GM19463 (cell line): ENCODE measurements around the gene INO80B.
"Not testable (repeated sequence)": the region's sequence is repeated elsewhere in the genome, so short reads cannot be mapped to it uniquely, and the experiment has no call there.

Experiments used
- ATAC-seq: cut with Tn5 transposase; IDR thresholded peaks from one replicate; pipeline ENCODE4 v1.9.1; 2021; ENCODE audit warnings: mild to moderate bottlenecking, moderate library complexity; ENCODE audit not compliant: unreplicated experiment

INO80B gene

GRCh38 chr2:74454654-74455511 lies at the start of gene INO80B:
INO80B (plus strand) TSS chr2:74455087; CDS start chr2:74455117, 30 bp downstream.
- peak; percentile 32 for ATAC-seq

DNA sequence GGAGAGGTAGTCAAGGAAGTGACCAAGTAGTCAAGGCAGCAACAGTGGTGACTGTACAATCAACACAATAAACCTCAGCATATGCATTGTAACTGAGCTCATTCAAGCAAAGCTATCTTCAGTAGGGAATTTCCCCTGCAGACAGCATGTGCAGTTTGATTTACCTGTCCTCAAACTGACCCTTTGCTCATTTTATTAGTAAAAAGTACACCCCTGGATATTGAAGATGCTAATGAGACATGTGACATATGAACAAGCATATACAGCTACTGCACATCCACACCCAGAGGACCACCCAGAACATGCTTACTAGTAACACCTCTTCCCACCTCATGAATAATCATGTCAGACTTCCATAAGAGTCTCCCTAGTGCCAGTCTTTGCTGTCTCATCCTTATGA lies 48.9 kb upstream of the INO80B start:
- ATAC-seq, result no peak

DNA sequence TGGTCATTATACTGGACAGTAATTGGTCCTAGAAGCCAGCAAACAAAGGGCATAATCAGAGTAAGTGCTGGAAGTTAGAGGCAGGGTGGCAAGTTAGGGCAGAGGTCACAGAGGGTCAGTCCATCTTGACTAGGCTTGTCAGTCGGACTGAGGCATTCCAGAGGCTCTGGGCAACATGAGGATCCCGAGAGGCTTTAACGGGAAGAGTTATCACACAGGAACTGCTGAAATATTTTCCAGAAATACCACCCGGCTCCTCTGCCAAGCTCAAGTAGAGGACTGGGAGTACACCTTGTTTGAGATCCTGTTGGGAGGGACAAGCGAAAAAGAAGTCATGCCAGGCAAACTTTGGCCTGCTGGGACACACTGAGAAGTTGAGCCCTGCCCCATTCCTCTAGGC lies 47.2 kb upstream of the INO80B start:
- ATAC-seq, result no peak

DNA sequence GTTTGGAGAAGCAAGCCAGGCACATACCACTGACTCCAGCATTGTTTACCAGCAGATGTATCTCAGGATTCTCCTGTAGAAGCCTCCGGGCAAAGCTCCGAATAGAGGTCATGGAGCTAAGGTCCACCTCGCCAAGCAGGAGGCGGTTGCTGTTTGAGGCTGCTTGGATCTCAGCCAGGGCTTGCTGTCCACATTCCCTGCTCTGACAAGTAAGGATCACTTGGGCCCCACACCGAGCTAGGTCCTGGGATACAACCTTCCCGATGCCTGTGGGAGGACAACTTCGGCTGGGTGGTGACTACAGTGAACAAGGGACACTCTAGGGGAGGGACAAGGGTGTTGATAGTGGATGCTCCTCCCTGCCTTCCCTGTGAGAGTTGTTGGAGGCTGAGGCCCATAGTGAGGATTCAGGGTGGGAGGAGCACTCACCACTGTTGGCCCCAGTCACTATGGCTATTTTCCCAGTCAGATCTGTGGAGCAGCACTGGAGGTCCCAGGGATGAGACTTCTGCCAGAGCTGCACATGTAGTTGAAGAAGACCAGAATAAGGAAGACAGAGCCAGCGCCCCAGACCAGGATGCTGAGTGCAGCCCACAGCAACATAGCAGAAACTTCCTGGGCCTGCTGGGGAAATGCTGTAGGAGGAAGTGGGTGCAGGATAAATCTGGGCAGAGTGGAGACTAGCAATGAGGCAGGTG lies 41.7 kb upstream of the INO80B start:
- ATAC-seq, result no peak

- no peak for ATAC-seq
Measured at GRCh38 chr2:74414441-74414840, 40.4 kb upstream of the INO80B start.

GRCh38 chr2:74414881-74415761 lies 39.8 kb upstream of the INO80B start:
- no peak for ATAC-seq

GRCh38 chr2:74415762-74416395 lies 39.0 kb upstream of the INO80B start:
- no peak for ATAC-seq

DNA sequence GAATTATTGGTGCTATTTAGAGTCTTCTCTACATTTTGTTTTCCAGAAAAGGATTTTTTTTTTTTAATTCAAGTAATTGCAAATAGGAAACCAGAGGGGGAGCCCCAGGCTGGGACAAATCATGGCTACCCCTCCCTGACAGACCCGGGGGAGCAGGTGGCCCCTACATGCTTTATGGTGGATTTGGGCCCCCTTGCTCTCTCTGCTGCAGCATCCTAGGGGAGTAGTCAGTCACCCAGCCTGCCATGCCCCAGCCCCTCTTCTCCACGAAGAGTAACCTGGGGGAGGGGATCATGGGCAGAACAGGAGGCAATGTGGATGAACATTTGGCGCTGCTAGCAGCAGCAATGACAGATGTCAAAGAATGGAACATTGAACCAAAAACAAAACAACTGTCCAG lies 38.1 kb upstream of the INO80B start:
- ATAC-seq, result no peak

DNA sequence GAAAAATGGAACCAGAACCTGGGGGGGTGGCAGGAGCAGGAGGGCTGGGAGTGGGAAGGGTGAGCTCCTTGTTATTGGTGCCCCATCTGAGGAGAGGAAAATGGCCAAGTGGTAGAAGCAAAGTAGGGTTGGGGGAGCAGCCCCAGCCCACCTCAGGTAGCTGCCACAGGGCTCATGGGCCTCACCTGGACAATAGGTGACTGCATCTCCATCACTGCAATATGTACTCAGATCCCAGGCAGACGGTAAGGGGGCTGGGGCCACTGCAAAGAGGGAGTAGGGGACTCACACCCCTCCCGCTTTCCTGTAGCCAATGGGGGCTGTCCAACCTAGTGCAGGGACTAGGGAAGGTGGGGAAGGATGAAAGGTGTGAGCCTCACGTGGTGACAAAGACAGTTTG lies 37.7 kb upstream of the INO80B start:
- ATAC-seq, result no peak

- ATAC-seq, result no peak
Measured at GRCh38 chr2:74417763-74418162, 37.1 kb upstream of the INO80B start.

GRCh38 chr2:74418312-74418711 lies 36.6 kb upstream of the INO80B start:
- ATAC-seq, result no peak

DNA sequence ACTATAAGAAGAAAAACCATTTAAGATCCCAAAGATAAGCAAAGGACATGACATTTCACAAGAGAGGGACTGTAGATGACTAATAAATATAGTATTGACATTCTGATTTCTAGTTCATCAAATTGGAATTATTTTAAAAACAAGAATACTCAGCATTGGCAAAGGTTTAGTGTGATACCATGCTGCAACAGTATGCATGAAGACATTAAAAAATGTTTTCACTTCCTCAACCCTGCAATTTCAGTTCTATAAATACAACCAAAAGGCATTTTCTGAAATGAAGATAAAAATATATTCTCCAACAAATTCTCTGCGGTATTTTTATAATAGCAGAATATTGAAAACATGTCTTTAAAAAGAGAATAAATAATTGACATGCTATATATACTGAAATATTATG lies 35.5 kb upstream of the INO80B start:
- ATAC-seq, result no peak

DNA sequence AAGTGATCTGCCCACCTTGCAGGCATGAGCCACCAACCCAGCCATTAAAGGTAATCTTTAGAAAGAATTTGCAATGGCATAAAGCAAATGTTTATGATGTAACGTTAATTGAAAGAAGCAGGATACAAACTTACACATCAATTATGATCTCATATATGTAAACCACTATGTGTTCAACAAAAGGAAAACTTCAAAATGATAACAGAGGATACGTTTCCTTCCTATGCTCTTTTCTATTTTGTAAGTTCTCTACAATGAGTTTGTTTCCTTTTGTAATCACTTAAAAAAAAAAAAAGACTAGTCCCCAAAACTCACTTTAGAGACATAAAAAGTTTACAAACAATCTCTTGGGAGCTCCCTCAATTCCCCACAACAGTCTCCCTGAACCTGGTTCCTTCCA lies 34.9 kb upstream of the INO80B start:
- ATAC-seq, result no peak

- ATAC-seq, result not testable (repeated sequence)
Measured at GRCh38 chr2:74420443-74421103, 34.3 kb upstream of the INO80B start.

GRCh38 chr2:74421221-74421870 lies 33.5 kb upstream of the INO80B start, which contains the start of the genes C2orf81 and WDR54:
C2orf81 (minus strand) TSS chr2:74421619; CDS start chr2:74421560, 59 bp downstream.
WDR54 (plus strand) TSS chr2:74421730; CDS start chr2:74422154, 424 bp downstream.
- peak; percentile 95 for ATAC-seq

- ATAC-seq, result no peak
Measured at GRCh38 chr2:74423231-74424095, 31.4 kb upstream of the INO80B start.

GRCh38 chr2:74424139-74424992 lies 30.5 kb upstream of the INO80B start:
- ATAC-seq, result no peak

DNA sequence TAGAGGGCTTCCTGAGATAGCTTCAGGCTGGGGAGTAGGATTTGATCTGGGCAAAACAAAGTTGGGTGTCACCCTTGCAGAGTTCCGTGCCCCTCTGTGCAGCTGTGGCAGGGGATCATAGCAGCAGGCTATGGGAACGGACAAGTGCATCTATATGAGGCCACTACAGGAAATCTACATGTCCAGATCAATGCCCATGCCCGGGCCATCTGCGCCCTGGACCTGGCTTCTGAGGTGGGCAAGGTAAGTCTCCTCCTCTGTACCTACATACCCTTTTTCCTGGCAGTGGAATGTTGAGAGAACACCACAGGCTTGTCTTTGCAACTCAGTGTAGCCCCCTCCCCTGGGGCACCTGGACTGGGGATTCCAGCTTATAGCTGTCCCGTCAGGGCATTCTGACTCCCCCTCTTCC lies 29.9 kb upstream of the INO80B start:
- ATAC-seq, result no peak
